Endothelial cell of umbilical vein (primary cell): ENCODE data around the gene HBP1. TPM values are rescaled to one million over a fixed set of nuclear protein-coding genes. Genes with fewer than 3 reads are reported as not detected.

ENCODE experiments used
- BruUV-seq: library from RNA; stranded (reverse); fragments of 400-500 nt; replicated peaks from 2 replicates; lab custom pipeline; 2021; lab: Mats Ljungman, UMichigan
- CTCF ChIA-PET: fragments of 300-600, 350-600 bp; sonication (Branson Sonifier 250); formaldehyde crosslinking; loops from one replicate; lab custom pipeline; 2021; ENCODE audit warnings: antibody characterized with exemption, inconsistent platforms; lab: Charles Lee
- POLR2A ChIA-PET: fragments of 300-600, 350-600 bp; sonication (Branson Sonifier 250); formaldehyde crosslinking; loops from one replicate; lab custom pipeline; 2021; ENCODE audit warnings: antibody characterized with exemption, inconsistent platforms; lab: Charles Lee
- DNase-seq: peaks from one replicate; pipeline ENCODE4 v3.0.0-alpha.2; 2011; ENCODE audit warnings: low read depth, low spot score
- FAIRE-seq: peaks from 2 replicates; lab custom pipeline; 2011; peaks lifted over from hg19 to GRCh38; lab: Jason Lieb, UNC
- H2AFZ ChIP-seq: 2 replicates; pipeline ENCODE4 v1.6.0; 2012; ENCODE audit warnings: low read depth, low read length, control low read depth, inconsistent platforms
- H3K27ac ChIP-seq: 2 replicates; pipeline ENCODE4 v1.5.1; 2011; ENCODE audit warnings: low read depth, mild to moderate bottlenecking, control low read depth, low read length, moderate library complexity; ENCODE audit not compliant: insufficient read depth
- H3K27me3 ChIP-seq, 2 experiments: 2 replicates each; pipeline versions ENCODE4 v1.6.0 to v1.6.1; 2011; ENCODE audit warnings: low read length in 2 of 2, mixed read lengths in 1 of 2; ENCODE audit not compliant: control insufficient read depth in 2 of 2, insufficient read depth in 2 of 2
- H3K36me3 ChIP-seq, 2 experiments: 2 replicates in 1 of 2; 3 replicates in 1 of 2; pipeline ENCODE4 v1.5.1; 2011; ENCODE audit warnings: low read length in 2 of 2, mild to moderate bottlenecking in 1 of 2, moderate library complexity in 1 of 2; ENCODE audit not compliant: control insufficient read depth in 2 of 2, insufficient read depth in 2 of 2; ENCODE audit errors: extremely low read depth in 1 of 2
- H3K4me1 ChIP-seq: 3 replicates; pipeline ENCODE4 v1.5.1; 2011; ENCODE audit warnings: mild to moderate bottlenecking, low read length; ENCODE audit not compliant: control insufficient read depth, insufficient read depth; ENCODE audit errors: extremely low read depth
- H3K4me2 ChIP-seq: 2 replicates; pipeline ENCODE4 v1.6.1; 2011; ENCODE audit warnings: low read length, control low read depth, mixed read lengths; ENCODE audit not compliant: insufficient read depth
- H3K4me3 ChIP-seq, 3 experiments: fragments of 200-600 bp in 1 of 3; sonication (generic), shearing (Covaris generic) in 1 of 3; replicated peaks in 1 of 3; 2 replicates each; pipeline ENCODE4 v1.5.1; 2011 to 2016; ENCODE audit warnings: control low read depth in 3 of 3, low read length in 3 of 3, mild to moderate bottlenecking in 2 of 3, inconsistent platforms in 1 of 3, low read depth in 1 of 3, moderate library complexity in 1 of 3; ENCODE audit not compliant: insufficient read depth in 1 of 3
- H3K79me2 ChIP-seq: 2 replicates; pipeline ENCODE4 v1.6.0; 2012; ENCODE audit warnings: low read length, inconsistent platforms; ENCODE audit not compliant: control insufficient read depth, insufficient read depth
- H3K9ac ChIP-seq: replicated peaks from 2 replicates; pipeline ENCODE3; 2011; ENCODE audit warnings: low read length, control low read depth; ENCODE audit not compliant: insufficient read depth; ENCODE audit errors: extremely low read depth
- H3K9me1 ChIP-seq: replicated peaks from 3 replicates; pipeline ENCODE4 v1.6.0; 2011; ENCODE audit warnings: mild to moderate bottlenecking, low read length; ENCODE audit not compliant: control insufficient read depth, insufficient read depth; ENCODE audit errors: extremely low read depth
- H3K9me3 ChIP-seq: replicated peaks from 2 replicates; pipeline ENCODE4 v1.5.1; 2012; ENCODE audit warnings: low read length, inconsistent platforms; ENCODE audit not compliant: control insufficient read depth, insufficient read depth
- H4K20me1 ChIP-seq: replicated peaks from 2 replicates; pipeline ENCODE3; 2011; ENCODE audit warnings: mild to moderate bottlenecking, low read length; ENCODE audit not compliant: control insufficient read depth, insufficient read depth; ENCODE audit errors: extremely low read depth
- EZH2 ChIP-seq: IDR thresholded peaks from 2 replicates; pipeline ENCODE4 v1.6.1; 2012; ENCODE audit warnings: borderline replicate concordance, low read depth, mild to moderate bottlenecking, moderate library complexity, low read length, inconsistent platforms; ENCODE audit not compliant: severe bottlenecking
- FOS ChIP-seq: IDR thresholded peaks from 2 replicates; pipeline ENCODE4 v1.6.1; 2011; ENCODE audit warnings: mild to moderate bottlenecking, low read length, moderate library complexity, borderline replicate concordance; ENCODE audit not compliant: insufficient read depth
- GATA2 ChIP-seq: IDR thresholded peaks from 2 replicates; pipeline ENCODE4 v1.7.0; 2011; ENCODE audit warnings: low read depth, mild to moderate bottlenecking, moderate library complexity, mixed read lengths, low read length; ENCODE audit not compliant: insufficient read length, insufficient read depth
- MYC ChIP-seq: IDR thresholded peaks from one replicate; pipeline ENCODE4 v1.6.1; 2011; ENCODE audit warnings: mild to moderate bottlenecking, low read depth, low read length
- POLR2A ChIP-seq: IDR thresholded peaks from 2 replicates; pipeline ENCODE4 v1.6.1; 2012; ENCODE audit warnings: low read depth, mild to moderate bottlenecking, control low read depth, low read length
- dilution Hi-C: fragments of 300-500 bp; cut with MboI; formaldehyde crosslinking; loops from one replicate; pipeline ENCODE4 v1.15.0; 2019; ENCODE audit warnings: low sequenced_read_pairs; ENCODE audit not compliant: extremely low pct_ligation_motif_present
- intact Hi-C: fragments of 100-400 bp; cut with micrococcal nuclease; formaldehyde crosslinking; loops from one replicate; pipeline ENCODE4 v1.10.0; 2022
- polyA plus RNA-seq, 4 experiments: library from polyadenylated mRNA; depleted of rRNA in 3 of 4; stranded (reverse) in 3 of 4; unstranded in 1 of 4; fragments of >200 nt; gene quantifications; 2 replicates each; pipeline versions ENCODE4 v1.2.1 to v1.2.3, GENCODE V29; 2011 to 2012; ENCODE audit warnings: missing spikeins in 1 of 4
- total RNA-seq: library from RNA; stranded (reverse); gene quantifications from 2 replicates; pipeline ENCODE4 v1.2.3, GENCODE V29; 2021

The HBP1 gene
- total and polyA plus RNA-seq, 2 donors (not counting 3 experiments of a cell fraction or from before 2014, with no cell fraction given): 49.6 to 63.4 TPM

DNA sequence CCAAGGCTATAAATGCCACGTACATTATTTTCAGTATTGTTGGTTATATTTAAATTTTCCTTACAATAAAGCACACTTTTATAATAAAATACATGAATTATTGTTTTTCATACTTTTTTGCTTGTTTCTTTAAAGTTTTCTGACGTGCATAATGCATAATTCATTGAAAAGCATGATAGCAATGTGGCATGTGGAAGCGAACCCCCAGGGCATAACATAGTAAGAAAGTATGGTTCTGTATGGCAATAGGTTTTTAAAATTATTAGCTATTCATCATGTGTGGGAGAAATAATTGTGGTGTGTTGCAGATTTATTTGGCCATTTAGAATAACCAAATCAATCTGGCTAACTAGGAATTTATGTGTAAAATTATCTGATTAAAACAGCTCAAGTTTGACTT is 7.4 kb upstream of the HBP1 start:
- peaks cover 0 to 2% of the 10 kb centered on the region in 2 experiments for H3K36me3 ChIP-seq
- H3K9me3 ChIP-seq: no peaks in the 10 kb centered on the region
- no peak overlapping the region for H3K4me2 ChIP-seq
- ChIA-PET POLR2A (no interaction called here), CTCF (interaction anchor here (2.2 to 3.0 kb wide), 2 partner anchors 11 to 213 kb away, joined by 7 to 13 read pairs; no protein-coding TSS in a partner anchor)
- H4K20me1 ChIP-seq: no peaks in the 10 kb centered on the region
- BruUV-seq: no TSS peak
- no peak for FAIRE-seq
- no peak for TF ChIP-seq EZH2
- dilution Hi-C loops (no loop called here), intact Hi-C loops (loop anchor here (10.0 kb wide), 1 partner anchor 627 kb away; no protein-coding TSS in a partner anchor)
- H3K79me2 ChIP-seq: no peaks in the 10 kb centered on the region
- DNase-seq: no peak
- no peak overlapping the region for H3K9ac ChIP-seq
- H3K9me1 ChIP-seq: no peaks in the 10 kb centered on the region
- H3K4me1 ChIP-seq: peaks cover 30% of the 10 kb centered on the region
- H3K27ac ChIP-seq: no peak overlapping the region
- H3K4me3 ChIP-seq: no peak overlapping the region
- H2AFZ ChIP-seq: no peak overlapping the region
- no peaks in the 10 kb centered on the region for H3K27me3 ChIP-seq

- H3K79me2 ChIP-seq: no peaks in the 10 kb centered on the region
- H3K9me3 ChIP-seq: no peaks in the 10 kb centered on the region
- ChIA-PET POLR2A (no interaction called here), CTCF (interaction anchor here (1.0 to 3.0 kb wide), 3 partner anchors 12 to 214 kb away, joined by 3 to 13 read pairs (median 7); no protein-coding TSS in a partner anchor)
- dilution Hi-C loops: no loop called here
- no peak overlapping the region for H3K27ac ChIP-seq
- no TSS peak for BruUV-seq
- no peak for DNase-seq
- H3K9ac ChIP-seq: no peak overlapping the region
- H3K27me3 ChIP-seq: no peaks in the 10 kb centered on the region
- H3K4me1 ChIP-seq: peaks cover 39% of the 10 kb centered on the region
- peaks cover 0 to under 1% of the 10 kb centered on the region in 2 experiments for H3K36me3 ChIP-seq
- FAIRE-seq: no peak
- intact Hi-C loops: loop anchor here (10.0 kb wide), 1 partner anchor 628 kb away; no protein-coding TSS in a partner anchor
- no peak overlapping the region for H3K4me3 ChIP-seq
- H3K4me2 ChIP-seq: no peak overlapping the region
- no peaks in the 10 kb centered on the region for H3K9me1 ChIP-seq
- TF ChIP-seq FOS (peak; percentile 12), GATA2 (no peak), MYC (no peak), POLR2A (no peak)
- H4K20me1 ChIP-seq: no peaks in the 10 kb centered on the region
- H2AFZ ChIP-seq: no peak overlapping the region
Measured at GRCh38 chr7:107162475-107162874, 6.3 kb upstream of the HBP1 start.
